ENCODE results near the gene KMT5B.

DNA sequence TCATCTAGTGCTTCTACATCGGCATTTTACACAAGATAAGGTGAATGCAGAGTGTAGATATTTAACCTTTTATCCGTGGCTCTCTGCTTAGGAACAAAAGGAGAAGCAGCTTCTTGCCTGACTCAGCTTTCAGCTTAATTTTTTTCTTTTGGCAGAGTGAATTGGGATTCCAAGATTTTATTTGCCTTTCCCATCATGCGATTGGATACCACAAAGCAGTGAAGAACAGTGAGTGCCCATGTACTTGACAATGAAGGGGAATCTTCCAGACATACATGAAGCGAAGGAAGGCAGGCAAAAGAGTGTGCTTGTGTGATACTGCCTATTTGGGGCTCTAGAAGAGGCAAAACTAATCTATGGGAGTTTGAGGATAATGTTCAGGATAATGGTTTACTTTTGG, 74.9 kb downstream of the KMT5B start:
- TF ChIP-seq, protein P1, sequence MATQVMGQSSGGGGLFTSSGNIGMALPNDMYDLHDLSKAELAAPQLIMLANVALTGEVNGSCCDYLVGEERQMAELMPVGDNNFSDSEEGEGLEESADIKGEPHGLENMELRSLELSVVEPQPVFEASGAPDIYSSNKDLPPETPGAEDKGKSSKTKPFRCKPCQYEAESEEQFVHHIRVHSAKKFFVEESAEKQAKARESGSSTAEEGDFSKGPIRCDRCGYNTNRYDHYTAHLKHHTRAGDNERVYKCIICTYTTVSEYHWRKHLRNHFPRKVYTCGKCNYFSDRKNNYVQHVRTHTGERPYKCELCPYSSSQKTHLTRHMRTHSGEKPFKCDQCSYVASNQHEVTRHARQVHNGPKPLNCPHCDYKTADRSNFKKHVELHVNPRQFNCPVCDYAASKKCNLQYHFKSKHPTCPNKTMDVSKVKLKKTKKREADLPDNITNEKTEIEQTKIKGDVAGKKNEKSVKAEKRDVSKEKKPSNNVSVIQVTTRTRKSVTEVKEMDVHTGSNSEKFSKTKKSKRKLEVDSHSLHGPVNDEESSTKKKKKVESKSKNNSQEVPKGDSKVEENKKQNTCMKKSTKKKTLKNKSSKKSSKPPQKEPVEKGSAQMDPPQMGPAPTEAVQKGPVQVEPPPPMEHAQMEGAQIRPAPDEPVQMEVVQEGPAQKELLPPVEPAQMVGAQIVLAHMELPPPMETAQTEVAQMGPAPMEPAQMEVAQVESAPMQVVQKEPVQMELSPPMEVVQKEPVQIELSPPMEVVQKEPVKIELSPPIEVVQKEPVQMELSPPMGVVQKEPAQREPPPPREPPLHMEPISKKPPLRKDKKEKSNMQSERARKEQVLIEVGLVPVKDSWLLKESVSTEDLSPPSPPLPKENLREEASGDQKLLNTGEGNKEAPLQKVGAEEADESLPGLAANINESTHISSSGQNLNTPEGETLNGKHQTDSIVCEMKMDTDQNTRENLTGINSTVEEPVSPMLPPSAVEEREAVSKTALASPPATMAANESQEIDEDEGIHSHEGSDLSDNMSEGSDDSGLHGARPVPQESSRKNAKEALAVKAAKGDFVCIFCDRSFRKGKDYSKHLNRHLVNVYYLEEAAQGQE (IDR thresholded peaks at IDR 0.05; ENCODE audit: unreplicated experiment): no peak
- TF ChIP-seq JUNB (IDR thresholded peaks at IDR 0.05; ENCODE audit: unreplicated experiment): no peak
- TF ChIP-seq, protein P2, sequence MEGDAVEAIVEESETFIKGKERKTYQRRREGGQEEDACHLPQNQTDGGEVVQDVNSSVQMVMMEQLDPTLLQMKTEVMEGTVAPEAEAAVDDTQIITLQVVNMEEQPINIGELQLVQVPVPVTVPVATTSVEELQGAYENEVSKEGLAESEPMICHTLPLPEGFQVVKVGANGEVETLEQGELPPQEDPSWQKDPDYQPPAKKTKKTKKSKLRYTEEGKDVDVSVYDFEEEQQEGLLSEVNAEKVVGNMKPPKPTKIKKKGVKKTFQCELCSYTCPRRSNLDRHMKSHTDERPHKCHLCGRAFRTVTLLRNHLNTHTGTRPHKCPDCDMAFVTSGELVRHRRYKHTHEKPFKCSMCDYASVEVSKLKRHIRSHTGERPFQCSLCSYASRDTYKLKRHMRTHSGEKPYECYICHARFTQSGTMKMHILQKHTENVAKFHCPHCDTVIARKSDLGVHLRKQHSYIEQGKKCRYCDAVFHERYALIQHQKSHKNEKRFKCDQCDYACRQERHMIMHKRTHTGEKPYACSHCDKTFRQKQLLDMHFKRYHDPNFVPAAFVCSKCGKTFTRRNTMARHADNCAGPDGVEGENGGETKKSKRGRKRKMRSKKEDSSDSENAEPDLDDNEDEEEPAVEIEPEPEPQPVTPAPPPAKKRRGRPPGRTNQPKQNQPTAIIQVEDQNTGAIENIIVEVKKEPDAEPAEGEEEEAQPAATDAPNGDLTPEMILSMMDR (conservative IDR thresholded peaks at IDR 0.05; ENCODE audit: low read depth in 2 of 2): no peak
- TF ChIP-seq EZH2 (IDR thresholded peaks at IDR 0.05; ENCODE audit: low read depth, unreplicated experiment): no peak
- no peak for TF ChIP-seq POLR2AphosphoS5 (IDR thresholded peaks at IDR 0.05; ENCODE audit: low read depth)
- TF ChIP-seq EZH2phosphoT487 (IDR thresholded peaks at IDR 0.05; ENCODE audit: unreplicated experiment): no peak
- TF ChIP-seq CREB1 (CRISPR knock-in tag; IDR thresholded peaks at IDR 0.05; ENCODE audit: low read depth): no peak
- no peak for TF ChIP-seq ETS1 (IDR thresholded peaks at IDR 0.05)
